Neuron (in vitro differentiated cells): ENCODE data around the gene PTPRN2.
"Not testable (repeated sequence)": the region's sequence is repeated elsewhere in the genome, so short reads cannot be mapped to it uniquely, and the experiment has no call there.

ENCODE experiments used
- H2AFZ ChIP-seq: one replicate; pipeline ENCODE4 v1.6.1; 2013; ENCODE audit warnings: low read depth, mild to moderate bottlenecking, inconsistent platforms, low read length, moderate library complexity
- H3K27me3 ChIP-seq: one replicate; pipeline ENCODE4 v1.6.1; 2013; ENCODE audit warnings: low read length; ENCODE audit not compliant: insufficient read depth
- H3K36me3 ChIP-seq: one replicate; pipeline ENCODE4 v1.6.1; 2013; ENCODE audit warnings: low read length; ENCODE audit not compliant: insufficient read depth
- H3K4me1 ChIP-seq: one replicate; pipeline ENCODE4 v1.6.1; 2013; ENCODE audit warnings: low read length; ENCODE audit not compliant: insufficient read depth
- H3K4me3 ChIP-seq: 2 replicates; pipeline ENCODE4 v1.5.1; 2013; ENCODE audit warnings: mild to moderate bottlenecking, low read length, moderate library complexity
- H3K9me3 ChIP-seq: one replicate; pipeline ENCODE4 v1.6.1; 2013; ENCODE audit warnings: low read length

PTPRN2 gene

DNA sequence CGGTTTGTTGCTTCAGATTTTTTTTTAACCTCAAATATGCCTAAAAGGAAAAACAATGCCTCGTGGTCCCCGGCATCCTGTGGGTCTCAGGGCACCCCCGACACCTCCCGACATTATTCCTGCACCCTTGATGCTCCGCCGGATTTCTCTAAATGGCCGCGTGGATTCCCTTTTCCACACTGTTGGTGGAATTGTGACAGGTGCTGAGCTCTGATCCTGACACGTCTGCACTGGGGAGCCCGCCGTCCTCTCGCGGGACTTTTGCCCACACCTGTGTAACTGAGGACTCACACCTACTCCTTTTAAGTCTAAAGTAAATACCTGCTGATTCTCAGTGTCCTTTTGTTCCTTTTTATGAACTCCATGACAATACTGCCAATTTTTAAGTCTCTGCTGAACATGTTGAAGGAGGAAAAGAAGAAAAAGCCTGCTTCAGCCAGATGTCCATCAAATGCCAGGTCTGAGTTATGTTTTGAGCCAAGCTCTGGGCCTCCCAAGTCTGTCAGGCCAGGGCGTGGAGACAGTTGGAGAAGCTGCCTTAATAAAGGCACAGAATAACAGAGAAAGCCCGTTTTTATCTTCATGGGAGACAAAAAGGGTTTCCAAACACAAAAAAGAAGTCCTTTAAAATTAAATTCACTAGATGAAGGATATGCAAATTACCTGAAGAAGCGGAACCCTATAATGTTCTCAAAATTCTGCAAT, 682.6 kb downstream of the PTPRN2 start:
- H3K9me3 ChIP-seq: peaks cover 1% of the 10 kb centered on the region

DNA sequence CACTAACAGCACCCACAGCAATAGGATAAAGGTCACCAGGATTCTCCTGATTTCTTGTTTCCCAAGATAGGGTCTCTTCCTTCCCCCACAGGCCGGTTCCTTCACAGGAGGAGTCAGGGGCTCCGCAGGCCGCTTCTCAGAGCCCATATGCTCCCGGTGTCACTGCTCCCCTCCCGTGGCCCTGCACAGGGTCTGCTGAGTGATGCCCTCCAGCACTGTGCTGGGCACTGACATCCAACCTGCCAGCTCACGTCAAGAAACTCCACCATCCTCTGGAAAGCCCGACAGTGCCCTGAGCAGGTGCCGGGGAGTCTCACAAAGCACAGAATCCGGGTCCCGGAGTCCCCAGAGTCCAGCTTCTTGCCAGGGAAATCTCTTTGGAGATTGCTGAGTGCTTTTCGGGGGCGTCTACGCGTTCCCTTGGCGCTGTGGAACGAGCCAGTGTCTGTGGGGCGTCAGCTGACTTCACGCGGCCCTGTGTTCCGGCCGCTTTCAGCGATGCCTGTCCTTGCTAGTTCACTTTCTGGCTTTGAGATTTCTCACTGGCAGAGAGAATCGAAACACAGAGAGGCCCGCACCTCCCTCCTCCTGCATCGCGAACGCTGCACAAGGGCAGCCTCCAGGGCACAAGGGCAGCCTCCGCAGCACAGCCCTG, 683.3 kb downstream of the PTPRN2 start:
- Histone ChIP-seq H3K4me1 (peaks cover 13% of the 10 kb centered on the region), H3K27me3 (no peaks in the 10 kb centered on the region), H3K36me3 (no peaks in the 10 kb centered on the region), H2AFZ (no peak overlapping the region), H3K9me3 (no peaks in the 10 kb centered on the region), H3K4me3 (no peak overlapping the region)

More for the DNA sequence above, 682.6 kb downstream of the PTPRN2 start:
- Histone ChIP-seq H3K4me1 (peaks cover 8% of the 10 kb centered on the region), H3K4me3 (no peak overlapping the region), H3K36me3 (no peaks in the 10 kb centered on the region), H2AFZ (no peak overlapping the region), H3K27me3 (no peaks in the 10 kb centered on the region)

- Histone ChIP-seq H3K9me3 (no peaks in the 10 kb centered on the region), H3K4me1 (peaks cover 17% of the 10 kb centered on the region), H3K27me3 (no peaks in the 10 kb centered on the region)
Measured at GRCh38 chr7:157903710-157904109, 683.9 kb downstream of the PTPRN2 start.

GRCh38 chr7:157903296-157903695, 684.3 kb downstream of the PTPRN2 start:
- Histone ChIP-seq H3K27me3 (no peaks in the 10 kb centered on the region), H3K4me3 (no peak overlapping the region), H3K4me1 (peaks cover 17% of the 10 kb centered on the region), H2AFZ (no peak overlapping the region), H3K36me3 (no peaks in the 10 kb centered on the region), H3K9me3 (no peaks in the 10 kb centered on the region)

More at GRCh38 chr7:157903710-157904109, 683.9 kb downstream of the PTPRN2 start:
- Histone ChIP-seq H3K36me3 (no peaks in the 10 kb centered on the region), H2AFZ (no peak overlapping the region), H3K4me3 (no peak overlapping the region)

DNA sequence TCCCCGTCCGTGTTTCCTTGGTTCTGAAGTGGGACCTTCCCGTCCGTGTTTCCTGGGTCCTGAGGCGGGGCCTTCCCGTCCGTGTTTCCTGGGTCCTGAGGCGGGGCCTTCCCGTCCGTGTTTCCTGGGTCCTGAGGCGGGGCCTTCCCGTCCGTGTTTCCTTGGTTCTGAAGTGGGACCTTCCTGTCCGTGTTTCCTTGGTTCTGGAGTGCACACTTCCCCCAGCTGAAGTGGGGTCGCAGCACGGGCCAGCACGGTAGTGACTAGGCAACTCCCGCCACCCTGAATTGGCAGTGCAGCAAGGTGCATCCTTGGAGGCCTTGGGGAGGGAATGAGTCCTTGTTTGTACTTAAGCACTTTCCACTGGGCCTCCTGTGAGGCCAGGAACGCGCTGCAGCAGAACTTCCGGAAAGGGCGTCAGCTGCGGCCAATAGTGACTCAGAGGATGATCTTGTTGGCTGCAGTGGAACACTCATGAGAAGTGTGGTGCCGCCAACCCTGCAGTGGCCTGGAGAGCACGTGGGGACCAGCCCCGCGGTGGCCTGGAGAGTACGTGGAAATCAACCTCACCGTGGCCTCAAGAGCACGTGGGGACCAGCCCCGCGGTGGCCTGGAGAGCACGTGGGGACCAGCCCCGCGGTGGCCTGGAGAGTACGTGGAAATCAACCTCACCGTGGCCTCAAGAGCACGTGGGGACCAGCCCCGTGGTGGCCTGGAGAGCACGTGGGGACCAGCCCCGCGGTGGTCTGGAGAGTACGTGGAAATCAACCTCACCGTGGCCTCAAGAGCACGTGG, 685.6 kb downstream of the PTPRN2 start:
- not testable (repeated sequence) for H3K27me3 ChIP-seq, H2AFZ ChIP-seq, H3K4me3 ChIP-seq, H3K9me3 ChIP-seq, H3K36me3 ChIP-seq
- peaks cover 20% of the 10 kb centered on the region for H3K4me1 ChIP-seq

GRCh38 chr7:157901166-157901565, 686.5 kb downstream of the PTPRN2 start:
- no peak overlapping the region for H3K4me3 ChIP-seq
- H3K36me3 ChIP-seq: no peaks in the 10 kb centered on the region
- H3K27me3 ChIP-seq: no peaks in the 10 kb centered on the region
- no peak overlapping the region for H2AFZ ChIP-seq
- H3K9me3 ChIP-seq: no peaks in the 10 kb centered on the region
- H3K4me1 ChIP-seq: peaks cover 20% of the 10 kb centered on the region

DNA sequence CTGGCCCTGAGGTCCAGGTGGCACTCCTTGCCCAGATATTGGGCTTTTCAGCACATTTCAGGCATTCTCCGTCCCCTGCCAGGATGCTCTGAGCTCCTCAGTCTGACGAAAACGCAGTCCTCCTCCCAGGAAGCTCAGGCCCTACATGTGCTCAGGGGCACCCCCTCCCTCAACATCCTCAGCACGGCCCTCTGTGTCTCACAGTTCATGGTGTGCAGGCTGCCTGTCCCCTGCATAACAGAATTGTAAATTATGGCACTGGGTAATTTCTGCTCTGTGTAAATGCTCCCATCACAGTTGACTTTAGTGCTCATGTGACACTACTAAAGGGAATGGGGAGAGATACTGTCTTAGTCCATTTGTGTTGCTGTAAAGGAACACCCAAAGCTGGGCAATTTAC, 687.1 kb downstream of the PTPRN2 start:
- Histone ChIP-seq H3K9me3 (no peaks in the 10 kb centered on the region), H3K4me3 (no peak overlapping the region), H3K27me3 (no peaks in the 10 kb centered on the region), H3K4me1 (peaks cover 20% of the 10 kb centered on the region), H2AFZ (no peak overlapping the region), H3K36me3 (no peaks in the 10 kb centered on the region)

- peaks cover 17% of the 10 kb centered on the region for H3K4me1 ChIP-seq
- no peak overlapping the region for H2AFZ ChIP-seq
- no peaks in the 10 kb centered on the region for H3K9me3 ChIP-seq
- no peaks in the 10 kb centered on the region for H3K27me3 ChIP-seq
- no peaks in the 10 kb centered on the region for H3K36me3 ChIP-seq
- H3K4me3 ChIP-seq: no peak overlapping the region
Measured at GRCh38 chr7:157900011-157900410, 687.6 kb downstream of the PTPRN2 start.

DNA sequence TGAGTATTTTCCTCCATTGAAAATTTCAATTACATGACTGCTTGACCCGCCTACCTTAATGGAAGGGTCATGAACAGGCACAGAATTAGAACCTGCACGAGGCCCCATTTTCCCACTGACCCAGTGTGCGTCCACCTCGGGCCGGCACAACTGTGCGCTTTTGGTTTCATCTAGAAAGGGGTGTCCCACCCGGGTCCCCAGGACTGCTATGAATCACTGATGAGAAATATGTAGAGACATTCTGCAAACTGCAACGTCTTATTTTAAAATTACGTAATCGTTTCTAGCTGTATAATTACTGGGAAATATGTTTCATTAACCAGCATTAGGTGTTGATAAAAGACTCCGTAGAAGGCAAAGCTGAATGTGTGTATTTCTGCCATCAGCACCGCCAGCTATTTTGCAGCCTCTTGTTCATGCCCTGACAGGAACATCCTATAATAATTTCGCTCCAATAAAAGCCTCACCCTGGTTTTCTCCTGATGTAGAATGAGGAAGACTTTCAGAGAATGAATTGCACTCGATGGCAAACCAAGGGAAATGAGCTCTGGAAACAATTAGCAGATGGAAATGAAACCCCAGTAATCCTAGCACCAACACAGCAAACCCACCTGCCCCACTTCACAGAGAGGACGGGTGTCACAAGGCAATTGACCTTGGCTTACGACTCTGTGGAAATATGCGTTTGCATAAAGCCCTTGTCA, 688.7 kb downstream of the PTPRN2 start:
- H2AFZ ChIP-seq: no peak overlapping the region
- H3K4me1 ChIP-seq: peaks cover 12% of the 10 kb centered on the region
- no peaks in the 10 kb centered on the region for H3K27me3 ChIP-seq
- no peak overlapping the region for H3K4me3 ChIP-seq
- H3K9me3 ChIP-seq: no peaks in the 10 kb centered on the region
- H3K36me3 ChIP-seq: no peaks in the 10 kb centered on the region

DNA sequence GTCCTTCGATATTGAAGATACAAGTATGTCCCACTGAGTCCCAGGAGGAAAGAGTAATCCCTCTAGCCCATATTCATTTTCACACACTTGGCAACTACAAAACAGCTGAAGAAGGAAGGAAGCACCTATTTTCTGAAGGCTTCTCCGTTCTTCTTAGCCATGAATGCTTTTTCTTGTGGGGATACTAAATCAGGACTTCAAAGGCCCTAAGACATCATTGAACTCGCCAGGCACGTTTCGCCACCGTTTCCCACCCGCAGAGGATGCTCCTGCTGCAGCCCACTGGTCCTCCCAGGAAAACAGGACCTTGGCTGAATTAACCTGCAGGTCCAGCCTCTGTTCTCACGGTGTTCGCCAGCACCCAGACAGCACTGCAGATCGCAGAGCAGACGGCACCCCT, 689.4 kb downstream of the PTPRN2 start:
- H2AFZ ChIP-seq: no peak overlapping the region
- H3K36me3 ChIP-seq: no peaks in the 10 kb centered on the region
- H3K27me3 ChIP-seq: peaks cover 3% of the 10 kb centered on the region
- no peaks in the 10 kb centered on the region for H3K9me3 ChIP-seq
- no peak overlapping the region for H3K4me3 ChIP-seq
- peaks cover 12% of the 10 kb centered on the region for H3K4me1 ChIP-seq

DNA sequence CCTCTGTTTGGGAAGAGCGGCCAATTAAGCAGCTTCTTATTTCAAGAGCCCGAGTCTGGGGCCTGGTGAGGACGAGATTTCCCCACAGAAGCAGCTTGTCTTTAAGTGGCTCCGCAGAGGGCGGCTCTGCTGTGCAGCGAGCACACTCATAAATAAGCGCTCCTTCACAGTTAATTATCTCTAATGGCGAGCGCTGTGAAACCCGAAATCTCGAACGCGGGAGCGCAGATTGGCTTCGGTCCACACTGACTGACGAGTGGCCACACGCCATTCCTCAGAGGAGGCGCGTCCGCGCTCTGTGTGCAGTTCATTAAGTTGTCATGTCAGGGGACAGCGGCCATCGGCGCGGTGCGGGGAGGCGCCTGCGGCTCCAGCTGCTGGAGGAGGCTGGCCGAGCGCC, 689.9 kb downstream of the PTPRN2 start:
- Histone ChIP-seq H3K27me3 (peaks cover 5% of the 10 kb centered on the region), H3K9me3 (no peaks in the 10 kb centered on the region), H3K4me1 (peaks cover 12% of the 10 kb centered on the region), H2AFZ (no peak overlapping the region), H3K4me3 (no peak overlapping the region), H3K36me3 (no peaks in the 10 kb centered on the region)

DNA sequence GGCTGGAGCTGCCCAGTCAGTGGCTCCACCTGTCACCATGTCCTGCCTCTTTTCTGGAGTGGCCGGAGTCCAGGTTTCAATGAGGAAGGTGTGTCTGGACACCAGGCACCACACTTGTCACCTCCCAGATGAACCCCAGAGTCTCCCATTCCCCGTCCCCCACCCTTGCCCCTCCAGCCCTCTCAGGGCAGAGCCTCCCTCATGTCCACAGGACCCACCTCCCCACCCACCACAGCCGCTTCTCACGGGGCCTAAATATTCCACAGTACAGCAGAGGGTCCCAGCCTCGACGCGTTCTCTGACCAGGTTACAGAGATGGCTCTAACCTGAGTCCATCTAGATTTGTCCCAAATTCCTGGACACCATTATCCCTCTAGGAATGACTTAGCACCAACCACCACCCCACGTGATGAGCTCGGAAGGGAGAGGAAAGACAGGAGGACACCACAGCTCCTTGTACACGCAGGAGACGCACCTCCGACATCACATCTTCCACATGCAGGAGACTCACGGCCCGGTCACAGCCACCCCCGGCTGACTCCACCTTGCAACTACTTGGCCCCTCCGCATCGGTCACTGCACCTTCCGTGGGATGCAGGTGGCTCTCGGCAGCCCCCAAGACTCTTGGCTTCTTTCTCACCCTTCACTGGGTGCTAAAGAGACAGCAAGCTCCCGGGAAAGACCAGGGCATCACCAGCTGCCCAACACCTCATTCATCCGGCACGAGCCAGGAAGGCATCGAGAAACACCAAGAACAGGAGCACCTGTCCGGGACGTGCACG, 690.7 kb downstream of the PTPRN2 start:
- Histone ChIP-seq H3K36me3 (no peaks in the 10 kb centered on the region), H3K4me1 (peaks cover 12% of the 10 kb centered on the region), H3K27me3 (peaks cover 5% of the 10 kb centered on the region), H3K4me3 (no peak overlapping the region), H2AFZ (no peak overlapping the region), H3K9me3 (no peaks in the 10 kb centered on the region)
